Heart left ventricle (tissue), 16 donors: ENCODE results near the gene ADD2. TPM values are rescaled to one million over a fixed set of nuclear protein-coding genes. Genes with fewer than 3 reads are reported as not detected.

Source experiments
- ATAC-seq, 4 donors: fragments of 200-7000 bp; cut with Tn5 transposase; one replicate each; pipeline ENCODE4 v1.9.1; 2020 to 2022; ENCODE audit warnings: moderate library complexity in 4 of 4, mild to moderate bottlenecking in 3 of 4, moderate number of reproducible peaks in 1 of 4
- DNase-seq, 5 donors: peaks; one replicate each; pipeline ENCODE4 v3.0.0-alpha.2; 2020
- H3K27ac ChIP-seq, 12 donors: fragments of 200-600 bp; sonication (generic) in 4 of 12; one replicate each; pipeline versions ENCODE4 v1.5.0 to v1.8.0; 2016 to 2022; ENCODE audit warnings: mild to moderate bottlenecking in 2 of 12
- H3K27me3 ChIP-seq, 9 donors: fragments of 200-600 bp; sonication (generic) in 2 of 9; one replicate each; pipeline versions ENCODE4 v1.5.1 to v1.8.0; 2016 to 2022; ENCODE audit warnings: mild to moderate bottlenecking in 3 of 9
- H3K36me3 ChIP-seq, 9 donors: fragments of 200-600 bp; sonication (generic) in 2 of 9; one replicate each; pipeline versions ENCODE4 v1.5.0 to v1.8.0; 2018 to 2022; ENCODE audit warnings: mild to moderate bottlenecking in 2 of 9
- H3K4me1 ChIP-seq, 12 donors: fragments of 200-600 bp; sonication (generic) in 4 of 12; one replicate each; pipeline versions ENCODE4 v1.5.0 to v1.8.0; 2016 to 2022; ENCODE audit warnings: mild to moderate bottlenecking in 3 of 12
- H3K4me3 ChIP-seq, 12 donors: fragments of 200-600 bp; sonication (generic) in 4 of 12; one replicate each; pipeline versions ENCODE4 v1.5.0 to v1.8.0; 2017 to 2022; ENCODE audit warnings: mild to moderate bottlenecking in 9 of 12, moderate library complexity in 4 of 12
- H3K9me3 ChIP-seq, 12 donors: fragments of 200-600 bp; sonication (generic) in 4 of 12; one replicate each; pipeline versions ENCODE4 v1.5.0 to v1.8.0; 2016 to 2022; ENCODE audit warnings: mild to moderate bottlenecking in 1 of 12
- CTCF ChIP-seq, 12 donors: fragments of 200-600 bp; sonication (generic) in 4 of 12; IDR thresholded peaks; one replicate each; pipeline versions ENCODE4 v1.5.0 to v1.8.0; 2018 to 2022; ENCODE audit warnings: antibody characterized with exemption in 12 of 12, mild to moderate bottlenecking in 5 of 12
- POLR2A ChIP-seq, 2 donors: fragments of 450-650 bp; IDR thresholded peaks; one replicate each; pipeline ENCODE4 v1.6.1; 2017; ENCODE audit warnings: antibody characterized with exemption in 2 of 2, mild to moderate bottlenecking in 2 of 2, moderate library complexity in 2 of 2
- WGBS, 4 donors: extraction: QIAGEN DNeasy Blood & Tissue Kit in 2 of 4; methylation state at CpG; one replicate each; pipeline versions ENCODE4 v1.1.5 to v1.1.7; 2013 to 2018; 5-methylcytosine and 5-hydroxymethylcytosine counted together
- intact Hi-C, 10 donors: fragments of 100-400 bp; cut with DNase I; formaldehyde crosslinking; loops; one replicate each; pipeline versions ENCODE4 v1.11.1 to v1.14.2; 2022
- polyA plus RNA-seq, 2 donors: library from polyadenylated mRNA; stranded (reverse); fragments of 200-250 nt; gene quantifications; one replicate each; pipeline ENCODE4 v1.2.3, GENCODE V29; 2013
- total RNA-seq, 9 donors: library from RNA; depleted of rRNA in 2 of 9; stranded (reverse); fragments of >200 nt in 2 of 9; fragmentation: NEBNext Ultra II Directional in 3 of 9; extraction: Animal tissue kit (Norgen Biotek cat#: 25700) in 3 of 9; gene quantifications; one replicate each; pipeline versions ENCODE4 v1.1.0 to v1.2.4, GENCODE V29; 2016 to 2023
- donor health status: ischemic (EF 13 %, LVEDD 7.1; RV severe dilation, severe dysfunction).
- donor health status: healthy with polysubstance abuse.
- donor health status: DM: no; HTN: yes; CAD: no.
- donor health status: DM: no; HTN: no; CAD: no.
- donor health status: ischemic (EF 25% LVEDD 6.9; RV normal size, moderate dysfunction).
- donor health status: ischemic (EF 25% LVEDD 5.7; RV mildly dilated, moderate dysfunction).
- donor health status: healthy.
- donor health status: DM: yes; HTN: yes; CAD: no.
- donor health status: ischemic (EF 35%, LVEDD 5.7; RV mildly dilated, moderate dysfunction).
- donor health status: nonischemic (EF 11% LVEDD 7.7; RV severe dilation, severe dysfunction).
- donor health status: DM: yes; HTN: yes; CAD: no.
- donor health status: PGD.
- donor health status: ischemic (EF 29% LVEDD 5.4; RV normal size, mild dysfunction).
- donor health status: nonischemic (EF 23%, LVEDD 6.1; RV moderate dilation, normal function).

Gene ADD2
- total and polyA plus RNA-seq, 11 donors: 0.49 to 7.3 (median 3.0) TPM

- H3K36me3 ChIP-seq: no peaks in the 10 kb centered on the region
- no peaks in the 10 kb centered on the region for H3K27me3 ChIP-seq
- no peak for TF ChIP-seq POLR2A (IDR thresholded peaks at IDR 0.05)
- TF ChIP-seq CTCF (IDR thresholded peaks at IDR 0.05): no peak
- H3K4me3 ChIP-seq: no peak overlapping the region
- no peaks in the 10 kb centered on the region for H3K4me1 ChIP-seq
- DNase-seq (no peak), ATAC-seq (no peak)
- intact Hi-C loops: no loop called here
- H3K9me3 ChIP-seq: no peaks in the 10 kb centered on the region
- 84 to 92% (median 90%) methylated on average over 5 to 7 of the region's 7 CpGs for WGBS, 4 donors
- H3K27ac ChIP-seq: no peak overlapping the region
These were observed 96.8 kb downstream of the ADD2 start for GRCh38 chr2:70671092-70671675.

GRCh38 chr2:70670626-70671025 lies 97.4 kb downstream of the ADD2 start:
- Histone ChIP-seq H3K4me1 (no peaks in the 10 kb centered on the region), H3K9me3 (no peaks in the 10 kb centered on the region), H3K27ac (no peak overlapping the region), H3K36me3 (no peaks in the 10 kb centered on the region), H3K27me3 (no peaks in the 10 kb centered on the region), H3K4me3 (no peak overlapping the region)
- intact Hi-C loops: no loop called here
- DNase-seq (no peak), ATAC-seq (no peak)
- TF ChIP-seq POLR2A (IDR thresholded peaks at IDR 0.05): no peak
- no peak for TF ChIP-seq CTCF (IDR thresholded peaks at IDR 0.05)
- 83 to 91% (median 86%) methylated on average over 3 of the region's 3 CpGs for WGBS, 4 donors

GRCh38 chr2:70670202-70670601 lies 97.8 kb downstream of the ADD2 start:
- no peaks in the 10 kb centered on the region for H3K9me3 ChIP-seq
- no peak overlapping the region for H3K4me3 ChIP-seq
- H3K27ac ChIP-seq: no peak overlapping the region
- TF ChIP-seq CTCF (IDR thresholded peaks at IDR 0.05) (no peak), POLR2A (IDR thresholded peaks at IDR 0.05) (no peak)
- DNase-seq (no peak), ATAC-seq (no peak)
- H3K27me3 ChIP-seq: no peaks in the 10 kb centered on the region
- no peaks in the 10 kb centered on the region for H3K36me3 ChIP-seq
- intact Hi-C loops: no loop called here
- no peaks in the 10 kb centered on the region for H3K4me1 ChIP-seq
- WGBS, 4 donors: 92 to 100% (median 95%) methylated on average over 1 of the region's 1 CpG

- intact Hi-C loops: loop anchor here in 1 of 10 donors (10.0 kb wide), 1 partner anchor 276 kb away; no protein-coding TSS in a partner anchor
- WGBS, 4 donors: 88 to 94% (median 92%) methylated on average over 4 of the region's 4 CpGs
- no peak for DNase-seq
These were observed 99.1 kb downstream of the ADD2 start for GRCh38 chr2:70668911-70669310.

More at GRCh38 chr2:70668911-70669310, 99.1 kb downstream of the ADD2 start:
- H3K4me1 ChIP-seq: no peaks in the 10 kb centered on the region
- no peak overlapping the region for H3K4me3 ChIP-seq
- ATAC-seq: no peak
- H3K9me3 ChIP-seq: no peaks in the 10 kb centered on the region
- TF ChIP-seq POLR2A (IDR thresholded peaks at IDR 0.05): no peak
- TF ChIP-seq CTCF (IDR thresholded peaks at IDR 0.05): no peak
- H3K36me3 ChIP-seq: no peaks in the 10 kb centered on the region
- no peaks in the 10 kb centered on the region for H3K27me3 ChIP-seq
- H3K27ac ChIP-seq: no peak overlapping the region
